Glutamatergic neuron (in vitro differentiated cells): ENCODE measurements around the gene TOB2. TPM values are rescaled to one million over a fixed set of nuclear protein-coding genes. Genes with fewer than 3 reads are reported as not detected.

Experiments
- DNase-seq: peaks from one replicate; pipeline ENCODE4 v3.0.0; 2022
- H3K27ac Mint-ChIP-seq: one replicate; pipeline ENCODE4 v1.8.0; 2020; ENCODE audit warnings: mild to moderate bottlenecking, mixed read lengths, inconsistent platforms; ENCODE audit not compliant: unreplicated experiment
- H3K27me3 Mint-ChIP-seq: one replicate; pipeline ENCODE4 v1.8.0; 2020; ENCODE audit warnings: mild to moderate bottlenecking, moderate library complexity, mixed read lengths, inconsistent platforms; ENCODE audit not compliant: unreplicated experiment
- H3K36me3 Mint-ChIP-seq: one replicate; pipeline ENCODE4 v1.8.0; 2020; ENCODE audit warnings: mild to moderate bottlenecking, mixed read lengths, inconsistent platforms; ENCODE audit not compliant: unreplicated experiment
- H3K4me1 Mint-ChIP-seq: one replicate; pipeline ENCODE4 v1.8.0; 2020; ENCODE audit warnings: mild to moderate bottlenecking, low read depth, mixed read lengths, inconsistent platforms; ENCODE audit not compliant: unreplicated experiment
- H3K4me3 Mint-ChIP-seq: one replicate; pipeline ENCODE4 v1.8.0; 2020; ENCODE audit warnings: mild to moderate bottlenecking, mixed read lengths, inconsistent platforms; ENCODE audit not compliant: unreplicated experiment
- H3K9me3 Mint-ChIP-seq: one replicate; pipeline ENCODE4 v1.8.0; 2020; ENCODE audit warnings: mild to moderate bottlenecking, moderate library complexity, mixed read lengths, inconsistent platforms; ENCODE audit not compliant: unreplicated experiment
- total RNA-seq: library from RNA; stranded (reverse); fragmentation: NEBNext Ultra II Directional; extraction: Animal tissue kit (Norgen Biotek cat#: 25700); gene quantifications from one replicate; pipeline ENCODE4 v1.2.1, GENCODE V29; 2021; ENCODE audit not compliant: unreplicated experiment
- TF ChIP-seq, protein P1 (sequence below): fragments of 200-600 bp; sonication (generic); IDR thresholded peaks from one replicate; pipeline ENCODE4 v1.5.0; 2021; ENCODE audit not compliant: partially characterized antibody, unreplicated experiment

TOB2 gene
- total RNA-seq, 1 donor from 2014 or later, result 43.3 TPM

GRCh38 chr22:41480397-41480735 lies 33.8 kb upstream of the TOB2 start:
- no peak for DNase-seq
- Mint-ChIP-seq H3K4me1 (peaks cover 39% of the 10 kb centered on the region), H3K4me3 (peak overlapping the region; percentile 40), H3K27me3 (peaks cover 7% of the 10 kb centered on the region), H3K9me3 (peaks cover 5% of the 10 kb centered on the region), H3K27ac (peak overlapping the region; percentile 93), H3K36me3 (no peaks in the 10 kb centered on the region)
- TF ChIP-seq, protein P1, sequence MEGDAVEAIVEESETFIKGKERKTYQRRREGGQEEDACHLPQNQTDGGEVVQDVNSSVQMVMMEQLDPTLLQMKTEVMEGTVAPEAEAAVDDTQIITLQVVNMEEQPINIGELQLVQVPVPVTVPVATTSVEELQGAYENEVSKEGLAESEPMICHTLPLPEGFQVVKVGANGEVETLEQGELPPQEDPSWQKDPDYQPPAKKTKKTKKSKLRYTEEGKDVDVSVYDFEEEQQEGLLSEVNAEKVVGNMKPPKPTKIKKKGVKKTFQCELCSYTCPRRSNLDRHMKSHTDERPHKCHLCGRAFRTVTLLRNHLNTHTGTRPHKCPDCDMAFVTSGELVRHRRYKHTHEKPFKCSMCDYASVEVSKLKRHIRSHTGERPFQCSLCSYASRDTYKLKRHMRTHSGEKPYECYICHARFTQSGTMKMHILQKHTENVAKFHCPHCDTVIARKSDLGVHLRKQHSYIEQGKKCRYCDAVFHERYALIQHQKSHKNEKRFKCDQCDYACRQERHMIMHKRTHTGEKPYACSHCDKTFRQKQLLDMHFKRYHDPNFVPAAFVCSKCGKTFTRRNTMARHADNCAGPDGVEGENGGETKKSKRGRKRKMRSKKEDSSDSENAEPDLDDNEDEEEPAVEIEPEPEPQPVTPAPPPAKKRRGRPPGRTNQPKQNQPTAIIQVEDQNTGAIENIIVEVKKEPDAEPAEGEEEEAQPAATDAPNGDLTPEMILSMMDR, result no peak

GRCh38 chr22:41479671-41480396 lies 33.2 kb upstream of the TOB2 start:
- H3K36me3 Mint-ChIP-seq, result no peaks in the 10 kb centered on the region
- H3K27ac Mint-ChIP-seq, result peak overlapping the region; percentile 93
- peak; percentile 21 for DNase-seq
- TF ChIP-seq, protein P1, result no peak
- peak overlapping the region; percentile 72 for H3K4me3 Mint-ChIP-seq
- peaks cover 5% of the 10 kb centered on the region for H3K9me3 Mint-ChIP-seq
- peaks cover 7% of the 10 kb centered on the region for H3K27me3 Mint-ChIP-seq
- H3K4me1 Mint-ChIP-seq, result peaks cover 39% of the 10 kb centered on the region

DNA sequence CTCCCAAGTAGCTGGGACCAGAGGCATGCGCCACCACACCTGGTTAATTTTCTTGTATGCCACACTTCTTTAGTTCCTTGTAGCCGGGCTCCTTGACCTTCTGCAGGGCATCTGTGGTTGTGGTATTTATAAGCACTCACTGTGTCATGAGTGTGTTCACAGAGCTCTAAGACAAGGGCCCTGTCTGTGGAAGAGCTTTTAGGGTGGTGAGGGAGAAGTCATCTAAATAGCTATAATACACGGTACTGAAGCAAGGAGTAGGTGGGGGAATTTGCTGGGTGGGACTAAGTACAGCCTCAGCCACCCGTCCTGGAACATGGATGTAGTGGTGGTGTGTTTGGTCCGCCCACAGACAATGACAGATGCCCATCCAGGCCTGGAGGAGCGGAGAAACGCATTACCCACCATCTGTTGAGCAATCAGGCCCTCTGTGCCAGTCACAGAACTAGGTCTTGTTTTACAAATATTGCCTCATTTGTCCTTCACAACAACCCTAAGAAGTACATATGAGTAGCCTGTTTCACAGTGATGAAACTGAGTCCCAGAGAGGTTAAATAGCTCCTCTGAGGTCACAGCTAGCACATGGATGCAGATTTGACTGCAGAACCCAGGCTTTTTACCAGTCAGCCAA lies 32.4 kb upstream of the TOB2 start:
- H3K27me3 Mint-ChIP-seq, result peaks cover 7% of the 10 kb centered on the region
- DNase-seq, result peak; percentile 29
- peak overlapping the region; percentile 93 for H3K27ac Mint-ChIP-seq
- H3K4me1 Mint-ChIP-seq, result peaks cover 39% of the 10 kb centered on the region
- peaks cover 4% of the 10 kb centered on the region for H3K9me3 Mint-ChIP-seq
- peak overlapping the region; percentile 72 for H3K4me3 Mint-ChIP-seq
- TF ChIP-seq, protein P1, result no peak
- no peaks in the 10 kb centered on the region for H3K36me3 Mint-ChIP-seq

GRCh38 chr22:41478473-41478872 lies 31.9 kb upstream of the TOB2 start:
- no peak for DNase-seq
- H3K27ac Mint-ChIP-seq, result peak overlapping the region; percentile 93

More at GRCh38 chr22:41478473-41478872, 31.9 kb upstream of the TOB2 start:
- Mint-ChIP-seq H3K4me3 (peak overlapping the region; percentile 25), H3K27me3 (peaks cover 10% of the 10 kb centered on the region), H3K36me3 (no peaks in the 10 kb centered on the region), H3K4me1 (peaks cover 42% of the 10 kb centered on the region), H3K9me3 (peaks cover 4% of the 10 kb centered on the region)
- TF ChIP-seq, protein P1, result no peak
